Measurements from ENCODE around the gene NUDT17. TPM values are rescaled to one million over a fixed set of nuclear protein-coding genes. Genes with fewer than 3 reads are reported as not detected.

Gene NUDT17
- polyA plus RNA-seq, 2 donors = 1.5 to 2.2 TPM

GRCh38 chr1:145863282-145864018 lies 18.0 kb downstream of the NUDT17 start:
- Histone ChIP-seq H3K4me3 (ENCODE audit: low read depth in 1 of 2, low read length in 2 of 2) (no peak overlapping the region), H3K27me3 (ENCODE audit: control insufficient read depth in 1 of 2, insufficient read depth in 2 of 2, low read length in 2 of 2) (no peaks in the 10 kb centered on the region), H3K4me1 (ENCODE audit: control insufficient read depth in 2 of 2, insufficient read depth in 2 of 2, low read length in 1 of 2) (peaks cover 0 to 4% of the 10 kb centered on the region in 2 donors), H3K36me3 (ENCODE audit: control insufficient read depth in 2 of 2, insufficient read depth in 2 of 2, low read length in 1 of 2) (peaks cover 0 to 2% of the 10 kb centered on the region in 2 donors), H3K9me3 (ENCODE audit: control insufficient read depth in 2 of 2, insufficient read depth in 1 of 2, low read depth in 1 of 2, low read length in 1 of 2) (no peaks in the 10 kb centered on the region), H3K27ac (ENCODE audit: low read depth in 2 of 2, low read length in 1 of 2) (no peak overlapping the region)
- WGBS, 2 donors = 74 to 76% methylated on average over 5 of the region's 5 CpGs

GRCh38 chr1:145868232-145868631 lies 22.8 kb downstream of the NUDT17 start:
- WGBS, 2 donors = 77 to 80% methylated on average over 4 of the region's 4 CpGs

GRCh38 chr1:145871994-145872924 lies 26.8 kb downstream of the NUDT17 start:
- Histone ChIP-seq H3K36me3 (ENCODE audit: control insufficient read depth in 2 of 2, insufficient read depth in 2 of 2, low read length in 1 of 2) (peaks cover 0 to 8% of the 10 kb centered on the region in 2 donors), H3K9me3 (ENCODE audit: control insufficient read depth in 2 of 2, insufficient read depth in 1 of 2, low read depth in 1 of 2, low read length in 1 of 2) (no peaks in the 10 kb centered on the region), H3K4me1 (ENCODE audit: control insufficient read depth in 2 of 2, insufficient read depth in 2 of 2, low read length in 1 of 2) (peaks cover 0 to 2% of the 10 kb centered on the region in 2 donors), H3K4me3 (ENCODE audit: low read depth in 1 of 2, low read length in 2 of 2) (peak overlapping the region; percentile 11 to 22), H3K27me3 (ENCODE audit: control insufficient read depth in 1 of 2, insufficient read depth in 2 of 2, low read length in 2 of 2) (no peaks in the 10 kb centered on the region), H3K27ac (ENCODE audit: low read depth in 2 of 2, low read length in 1 of 2) (peak overlapping the region; percentile 71 to 75)
- 29 to 31% methylated on average over 46 to 47 of the region's 47 CpGs for WGBS, 2 donors

More at GRCh38 chr1:145868232-145868631, 22.8 kb downstream of the NUDT17 start:
- H3K4me3 ChIP-seq (ENCODE audit: low read depth in 1 of 2, low read length in 2 of 2) = no peak overlapping the region
- no peak overlapping the region for H3K27ac ChIP-seq (ENCODE audit: low read depth in 2 of 2, low read length in 1 of 2)
- no peaks in the 10 kb centered on the region for H3K9me3 ChIP-seq (ENCODE audit: control insufficient read depth in 2 of 2, insufficient read depth in 1 of 2, low read depth in 1 of 2, low read length in 1 of 2)
- H3K4me1 ChIP-seq (ENCODE audit: control insufficient read depth in 2 of 2, insufficient read depth in 2 of 2, low read length in 1 of 2) = peaks cover 0 to 2% of the 10 kb centered on the region in 2 donors
- H3K27me3 ChIP-seq (ENCODE audit: control insufficient read depth in 1 of 2, insufficient read depth in 2 of 2, low read length in 2 of 2) = no peaks in the 10 kb centered on the region
- peaks cover 0 to 2% of the 10 kb centered on the region in 2 donors for H3K36me3 ChIP-seq (ENCODE audit: control insufficient read depth in 2 of 2, insufficient read depth in 2 of 2, low read length in 1 of 2)

- no peak overlapping the region for H3K27ac ChIP-seq (ENCODE audit: low read depth in 2 of 2, low read length in 1 of 2)
- H3K36me3 ChIP-seq (ENCODE audit: control insufficient read depth in 2 of 2, insufficient read depth in 2 of 2, low read length in 1 of 2) = peaks cover 0 to 6% of the 10 kb centered on the region in 2 donors
- H3K4me1 ChIP-seq (ENCODE audit: control insufficient read depth in 2 of 2, insufficient read depth in 2 of 2, low read length in 1 of 2) = peaks cover 3 to 9% of the 10 kb centered on the region in 2 donors
- H3K9me3 ChIP-seq (ENCODE audit: control insufficient read depth in 2 of 2, insufficient read depth in 1 of 2, low read depth in 1 of 2, low read length in 1 of 2) = peaks cover 0 to 2% of the 10 kb centered on the region in 2 donors
- no peaks in the 10 kb centered on the region for H3K27me3 ChIP-seq (ENCODE audit: control insufficient read depth in 1 of 2, insufficient read depth in 2 of 2, low read length in 2 of 2)
- WGBS, 2 donors = 94% methylated on average over 12 of the region's 12 CpGs
- H3K4me3 ChIP-seq (ENCODE audit: low read depth in 1 of 2, low read length in 2 of 2) = no peak overlapping the region
Measured at GRCh38 chr1:145874646-145875045, 29.2 kb downstream of the NUDT17 start.

GRCh38 chr1:145877923-145878486 lies 32.6 kb downstream of the NUDT17 start:
- 70 to 77% methylated on average over 7 of the region's 7 CpGs for WGBS, 2 donors
- Histone ChIP-seq H3K9me3 (ENCODE audit: control insufficient read depth in 2 of 2, insufficient read depth in 1 of 2, low read depth in 1 of 2, low read length in 1 of 2) (peaks cover 0 to 2% of the 10 kb centered on the region in 2 donors), H3K27ac (ENCODE audit: low read depth in 2 of 2, low read length in 1 of 2) (peak overlapping the region; percentile 65 to 97), H3K4me3 (ENCODE audit: low read depth in 1 of 2, low read length in 2 of 2) (no peak overlapping the region), H3K27me3 (ENCODE audit: control insufficient read depth in 1 of 2, insufficient read depth in 2 of 2, low read length in 2 of 2) (no peaks in the 10 kb centered on the region), H3K4me1 (ENCODE audit: control insufficient read depth in 2 of 2, insufficient read depth in 2 of 2, low read length in 1 of 2) (peaks cover 3 to 8% of the 10 kb centered on the region in 2 donors), H3K36me3 (ENCODE audit: control insufficient read depth in 2 of 2, insufficient read depth in 2 of 2, low read length in 1 of 2) (peaks cover 0 to 6% of the 10 kb centered on the region in 2 donors)

- Histone ChIP-seq H3K27me3 (ENCODE audit: control insufficient read depth in 1 of 2, insufficient read depth in 2 of 2, low read length in 2 of 2) (no peaks in the 10 kb centered on the region), H3K27ac (ENCODE audit: low read depth in 2 of 2, low read length in 1 of 2) (peak overlapping the region; percentile 82 to 97), H3K4me1 (ENCODE audit: control insufficient read depth in 2 of 2, insufficient read depth in 2 of 2, low read length in 1 of 2) (peaks cover 3 to 8% of the 10 kb centered on the region in 2 donors), H3K4me3 (ENCODE audit: low read depth in 1 of 2, low read length in 2 of 2) (no peak overlapping the region), H3K36me3 (ENCODE audit: control insufficient read depth in 2 of 2, insufficient read depth in 2 of 2, low read length in 1 of 2) (peaks cover 0 to 6% of the 10 kb centered on the region in 2 donors), H3K9me3 (ENCODE audit: control insufficient read depth in 2 of 2, insufficient read depth in 1 of 2, low read depth in 1 of 2, low read length in 1 of 2) (peaks cover 0 to 2% of the 10 kb centered on the region in 2 donors)
- 66 to 77% methylated on average over 2 of the region's 2 CpGs for WGBS, 2 donors
Measured at GRCh38 chr1:145878724-145879123, 33.3 kb downstream of the NUDT17 start.

GRCh38 chr1:145879775-145880174 lies 34.3 kb downstream of the NUDT17 start:
- peak overlapping the region; percentile 82 to 91 for H3K27ac ChIP-seq (ENCODE audit: low read depth in 2 of 2, low read length in 1 of 2)
- H3K27me3 ChIP-seq (ENCODE audit: control insufficient read depth in 1 of 2, insufficient read depth in 2 of 2, low read length in 2 of 2) = no peaks in the 10 kb centered on the region
- H3K4me3 ChIP-seq (ENCODE audit: low read depth in 1 of 2, low read length in 2 of 2) = no peak overlapping the region
- H3K9me3 ChIP-seq (ENCODE audit: control insufficient read depth in 2 of 2, insufficient read depth in 1 of 2, low read depth in 1 of 2, low read length in 1 of 2) = peaks cover 0 to 2% of the 10 kb centered on the region in 2 donors
- 57% methylated on average over 5 of the region's 5 CpGs for WGBS, 2 donors
- peaks cover 0 to 4% of the 10 kb centered on the region in 2 donors for H3K36me3 ChIP-seq (ENCODE audit: control insufficient read depth in 2 of 2, insufficient read depth in 2 of 2, low read length in 1 of 2)
- H3K4me1 ChIP-seq (ENCODE audit: control insufficient read depth in 2 of 2, insufficient read depth in 2 of 2, low read length in 1 of 2) = peaks cover 3 to 8% of the 10 kb centered on the region in 2 donors

- Histone ChIP-seq H3K4me1 (ENCODE audit: control insufficient read depth in 2 of 2, insufficient read depth in 2 of 2, low read length in 1 of 2) (peaks cover 0 to 4% of the 10 kb centered on the region in 2 donors), H3K27me3 (ENCODE audit: control insufficient read depth in 1 of 2, insufficient read depth in 2 of 2, low read length in 2 of 2) (no peaks in the 10 kb centered on the region), H3K4me3 (ENCODE audit: low read depth in 1 of 2, low read length in 2 of 2) (peak overlapping the region in 1 of 2 donors; percentile 60), H3K9me3 (ENCODE audit: control insufficient read depth in 2 of 2, insufficient read depth in 1 of 2, low read depth in 1 of 2, low read length in 1 of 2) (no peaks in the 10 kb centered on the region), H3K36me3 (ENCODE audit: control insufficient read depth in 2 of 2, insufficient read depth in 2 of 2, low read length in 1 of 2) (no peaks in the 10 kb centered on the region), H3K27ac (ENCODE audit: low read depth in 2 of 2, low read length in 1 of 2) (peak overlapping the region in 1 of 2 donors; percentile 26)
- WGBS, 2 donors = 96% methylated on average over 1 of the region's 1 CpG
Measured at GRCh38 chr1:145884675-145885074, 39.2 kb downstream of the NUDT17 start.

GRCh38 chr1:145885738-145886287 lies 40.4 kb downstream of the NUDT17 start, which contains the start of gene ANKRD35:
TSS of gene ANKRD35 (minus strand) at chr1:145885866. CDS start at chr1:145885758, 108 bp downstream.
- 1% methylated on average over 35 to 36 of the region's 36 CpGs for WGBS, 2 donors
- H3K9me3 ChIP-seq (ENCODE audit: control insufficient read depth in 2 of 2, insufficient read depth in 1 of 2, low read depth in 1 of 2, low read length in 1 of 2) = no peaks in the 10 kb centered on the region
- peaks cover 0 to 4% of the 10 kb centered on the region in 2 donors for H3K4me1 ChIP-seq (ENCODE audit: control insufficient read depth in 2 of 2, insufficient read depth in 2 of 2, low read length in 1 of 2)
- no peaks in the 10 kb centered on the region for H3K36me3 ChIP-seq (ENCODE audit: control insufficient read depth in 2 of 2, insufficient read depth in 2 of 2, low read length in 1 of 2)
- H3K27ac ChIP-seq (ENCODE audit: low read depth in 2 of 2, low read length in 1 of 2) = peak within 1 kb of the TSS in 1 of 2 donors; percentile 38
- H3K4me3 ChIP-seq (ENCODE audit: low read depth in 1 of 2, low read length in 2 of 2) = peak within 1 kb of the TSS; percentile 56 to 60
- no peaks in the 10 kb centered on the region for H3K27me3 ChIP-seq (ENCODE audit: control insufficient read depth in 1 of 2, insufficient read depth in 2 of 2, low read length in 2 of 2)

Data from esophagus (tissue), 2 donors.